Uterus (tissue), 2 donors: ENCODE data around the gene NUP50.

ENCODE experiments used
- POLR2A ChIP-seq, 2 donors: fragments of 450-650 bp; IDR thresholded peaks; one replicate each; pipeline ENCODE4 v1.6.1; 2016; ENCODE audit warnings: antibody characterized with exemption in 2 of 2, mild to moderate bottlenecking in 1 of 2, moderate library complexity in 1 of 2
- TF ChIP-seq, protein P1 (sequence below), 4 experiments: fragments of 200-600 bp in 2 of 4; fragments of 450-650 bp in 2 of 4; sonication (generic) in 2 of 4; IDR thresholded peaks; one replicate each; pipeline ENCODE4 v1.5.1; 2016 to 2019; ENCODE audit warnings: antibody characterized with exemption in 4 of 4, mild to moderate bottlenecking in 2 of 4, moderate library complexity in 1 of 4

DNA sequence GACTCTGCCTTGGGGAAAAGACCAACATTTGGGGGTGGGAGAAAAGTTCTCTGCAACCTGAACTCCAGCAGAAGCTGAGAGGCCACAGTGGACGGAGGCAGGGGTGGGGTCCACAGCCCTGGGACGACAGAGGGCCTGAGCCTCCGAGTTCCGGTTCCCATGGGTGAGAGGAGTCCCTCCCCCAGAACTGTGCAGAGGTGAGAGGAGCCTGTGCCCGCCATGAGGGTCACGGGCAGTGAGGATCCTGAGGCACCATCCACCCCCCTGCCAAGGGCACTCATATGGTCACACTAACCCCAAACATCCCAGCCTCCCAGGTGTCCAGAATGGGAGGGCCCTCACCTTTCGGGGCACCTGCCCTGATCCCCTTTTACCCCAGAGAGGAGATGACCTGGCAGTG is 46.4 kb downstream of the NUP50 start:
- TF ChIP-seq, protein P1, sequence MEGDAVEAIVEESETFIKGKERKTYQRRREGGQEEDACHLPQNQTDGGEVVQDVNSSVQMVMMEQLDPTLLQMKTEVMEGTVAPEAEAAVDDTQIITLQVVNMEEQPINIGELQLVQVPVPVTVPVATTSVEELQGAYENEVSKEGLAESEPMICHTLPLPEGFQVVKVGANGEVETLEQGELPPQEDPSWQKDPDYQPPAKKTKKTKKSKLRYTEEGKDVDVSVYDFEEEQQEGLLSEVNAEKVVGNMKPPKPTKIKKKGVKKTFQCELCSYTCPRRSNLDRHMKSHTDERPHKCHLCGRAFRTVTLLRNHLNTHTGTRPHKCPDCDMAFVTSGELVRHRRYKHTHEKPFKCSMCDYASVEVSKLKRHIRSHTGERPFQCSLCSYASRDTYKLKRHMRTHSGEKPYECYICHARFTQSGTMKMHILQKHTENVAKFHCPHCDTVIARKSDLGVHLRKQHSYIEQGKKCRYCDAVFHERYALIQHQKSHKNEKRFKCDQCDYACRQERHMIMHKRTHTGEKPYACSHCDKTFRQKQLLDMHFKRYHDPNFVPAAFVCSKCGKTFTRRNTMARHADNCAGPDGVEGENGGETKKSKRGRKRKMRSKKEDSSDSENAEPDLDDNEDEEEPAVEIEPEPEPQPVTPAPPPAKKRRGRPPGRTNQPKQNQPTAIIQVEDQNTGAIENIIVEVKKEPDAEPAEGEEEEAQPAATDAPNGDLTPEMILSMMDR (IDR thresholded peaks at IDR 0.05), result no peak
- TF ChIP-seq POLR2A (IDR thresholded peaks at IDR 0.05), result no peak
